HFF-Myc (cell line): ENCODE measurements around the gene KRTAP10-3.

Experiments
- DNase-seq: peaks from one replicate; pipeline ENCODE4 v3.0.0-alpha.2; 2011; ENCODE audit warnings: low read depth; ENCODE audit errors: extremely low read depth
- H3K4me3 ChIP-seq: replicated peaks from 2 replicates; pipeline ENCODE4 v1.5.1; 2011; ENCODE audit warnings: low read depth, mild to moderate bottlenecking, control low read depth, low read length
- CTCF ChIP-seq: IDR thresholded peaks from 2 replicates; pipeline ENCODE4 v1.5.1; 2012; ENCODE audit warnings: mild to moderate bottlenecking, low read depth, low read length, control low read depth; ENCODE audit errors: missing control alignments

The KRTAP10-3 gene

GRCh38 chr21:44548381-44548780 is 10.2 kb downstream of the KRTAP10-3 start:
- no peak for DNase-seq
- no peak for TF ChIP-seq CTCF
- H3K4me3 ChIP-seq, result no peak overlapping the region

GRCh38 chr21:44547656-44548331 is 10.8 kb downstream of the KRTAP10-3 start:
- no peak for TF ChIP-seq CTCF
- no peak for DNase-seq
- H3K4me3 ChIP-seq, result no peak overlapping the region

GRCh38 chr21:44544566-44544965 is 14.0 kb downstream of the KRTAP10-3 start:
- DNase-seq, result no peak
- H3K4me3 ChIP-seq, result no peak overlapping the region
- TF ChIP-seq CTCF, result no peak

GRCh38 chr21:44542716-44543115 is 15.9 kb downstream of the KRTAP10-3 start:
- no peak for TF ChIP-seq CTCF
- H3K4me3 ChIP-seq, result no peak overlapping the region
- DNase-seq, result no peak

- TF ChIP-seq CTCF, result no peak
- DNase-seq, result no peak
- no peak overlapping the region for H3K4me3 ChIP-seq
These were observed 17.8 kb downstream of the KRTAP10-3 start for GRCh38 chr21:44540741-44541288.

- no peak for TF ChIP-seq CTCF
- DNase-seq, result no peak
- no peak within 1 kb of the TSS for H3K4me3 ChIP-seq
These were observed 18.5 kb downstream of the KRTAP10-3 start, which contains the start of gene KRTAP10-1 for GRCh38 chr21:44539991-44540666. KRTAP10-1 (minus strand) TSS chr21:44540195; CDS start chr21:44540150, 45 bp downstream.
